ENCODE measurements around the gene MLF2.
"Not testable (repeated sequence)": the region's sequence is repeated elsewhere in the genome, so short reads cannot be mapped to it uniquely, and the experiment has no call there.

MLF2 gene

GRCh38 chr12:6764011-6764828, 11.3 kb upstream of the MLF2 start:
- peak; percentile 93 to 95 for DNase-seq

DNA sequence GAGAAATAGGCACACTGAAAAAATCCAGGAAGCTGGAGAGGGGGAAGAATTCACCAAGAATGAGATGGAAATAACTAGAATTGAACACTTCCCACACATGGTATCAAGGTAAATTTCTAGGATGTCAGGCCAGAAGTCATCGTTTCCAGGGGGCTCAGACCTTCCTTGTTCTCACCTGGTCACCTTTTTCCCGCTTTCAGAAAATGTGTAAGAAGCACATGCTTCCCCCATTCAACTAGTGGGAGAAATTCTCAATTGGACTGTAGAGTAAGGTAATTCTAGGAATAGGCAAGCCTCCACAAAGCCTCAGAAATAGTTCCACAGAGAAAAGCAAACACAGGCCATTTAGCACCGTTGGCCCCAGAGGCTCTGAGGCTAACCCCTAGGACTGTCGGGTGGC, 10.4 kb upstream of the MLF2 start:
- no peak for DNase-seq

DNA sequence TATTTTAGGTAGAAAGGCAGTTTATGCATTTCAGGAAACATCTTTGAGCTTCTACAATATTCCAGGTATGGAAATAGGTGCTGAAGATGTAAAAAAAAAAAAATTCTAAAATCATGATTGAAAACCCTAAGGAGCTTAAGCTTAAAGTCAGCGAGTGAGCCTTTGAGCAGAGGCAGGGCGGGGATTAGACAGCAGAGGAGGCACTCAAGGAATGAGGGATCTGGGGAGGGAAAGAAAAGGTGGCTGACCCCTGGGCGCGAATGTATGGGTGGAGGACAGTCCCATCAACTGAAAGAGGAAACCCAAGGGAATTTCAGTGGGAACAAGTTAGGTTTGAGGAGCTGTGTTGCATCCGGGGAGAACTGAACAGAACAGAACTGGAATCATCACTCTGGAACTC, 6.8 kb upstream of the MLF2 start:
- DNase-seq = no peak

- no peak for DNase-seq
Observed at GRCh38 chr12:6758506-6759095, 5.7 kb upstream of the MLF2 start.

DNA sequence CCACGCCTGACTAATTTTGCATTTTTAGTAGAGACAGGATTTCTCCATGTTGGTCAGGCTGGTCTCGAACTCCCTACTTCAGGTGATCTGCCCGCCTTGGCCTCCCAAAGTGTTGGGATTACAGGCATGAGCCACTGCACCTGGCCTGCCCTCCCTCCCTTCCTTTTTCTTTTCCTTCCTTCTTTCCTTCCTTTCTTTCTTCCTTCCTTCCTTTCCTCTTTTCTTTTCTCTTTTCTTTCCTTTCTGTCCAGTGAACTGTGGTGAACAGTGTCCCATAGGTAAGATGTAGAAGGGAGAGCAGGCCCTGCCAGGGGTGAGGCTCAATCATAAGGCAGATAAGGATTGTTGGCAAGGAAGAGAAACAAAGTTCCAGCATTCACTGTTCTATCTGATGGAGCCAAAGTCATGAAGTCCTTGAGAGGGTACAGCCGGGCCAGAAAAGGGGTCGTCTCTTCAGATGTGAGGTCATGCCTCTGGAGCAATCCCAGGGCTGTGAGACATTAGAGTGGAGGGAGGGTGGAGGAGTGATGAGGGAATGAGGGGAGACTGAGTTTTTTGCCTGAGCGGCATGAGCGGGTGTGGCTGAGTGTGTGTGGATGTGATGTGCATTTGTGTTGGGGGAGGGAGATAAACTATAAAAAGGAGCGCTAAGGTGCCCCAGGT, 4.2 kb upstream of the MLF2 start:
- DNase-seq = no peak

DNA sequence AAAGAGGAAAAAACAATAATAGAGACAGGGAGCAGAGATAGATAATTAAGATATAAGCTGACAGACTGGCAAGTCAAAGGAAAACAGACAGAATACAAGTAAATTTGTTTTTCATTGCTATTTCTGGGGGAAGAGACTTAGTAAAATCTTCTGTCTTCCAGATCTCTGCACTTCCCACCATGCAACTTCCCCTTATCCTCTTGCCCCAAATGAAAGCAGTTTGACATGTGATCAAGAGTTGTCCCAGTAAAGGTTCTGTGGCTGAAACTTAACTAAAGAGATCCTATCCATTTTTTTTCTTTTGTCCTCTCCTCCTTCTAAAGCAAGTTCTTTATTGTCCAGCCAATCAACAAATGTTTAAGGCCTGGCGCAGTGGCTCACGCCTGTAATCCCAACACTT, 1.5 kb upstream of the MLF2 start:
- no peak for DNase-seq

DNA sequence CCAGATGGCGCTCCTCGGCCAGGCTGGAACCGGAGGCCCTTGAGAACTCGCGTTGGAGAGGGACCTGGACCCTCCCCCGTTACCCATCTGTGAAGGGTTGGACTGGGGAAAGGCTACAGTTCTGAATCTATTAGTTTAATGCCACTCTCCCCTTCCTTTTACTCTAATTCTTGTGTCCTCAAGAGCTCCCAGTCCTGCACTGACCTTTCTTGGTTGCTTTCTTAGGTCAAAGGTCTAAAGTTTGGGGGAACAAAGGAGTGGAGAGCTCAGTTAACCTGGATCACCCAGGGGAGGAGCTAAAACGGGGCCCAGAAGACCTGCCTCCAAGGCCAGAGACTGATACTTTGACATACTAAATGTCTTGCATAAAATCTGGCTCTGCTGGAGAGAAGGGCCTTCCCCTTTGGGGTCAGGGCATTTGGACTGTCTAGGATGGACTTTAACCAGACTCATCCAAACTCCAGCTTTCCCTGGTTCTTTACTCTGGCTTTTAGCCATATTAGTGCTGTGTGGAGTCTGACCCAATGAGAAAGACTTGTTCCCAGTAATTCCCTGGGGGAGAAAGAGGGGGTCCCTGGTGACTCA, 923 bp upstream of the MLF2 start:
- DNase-seq = no peak

DNA sequence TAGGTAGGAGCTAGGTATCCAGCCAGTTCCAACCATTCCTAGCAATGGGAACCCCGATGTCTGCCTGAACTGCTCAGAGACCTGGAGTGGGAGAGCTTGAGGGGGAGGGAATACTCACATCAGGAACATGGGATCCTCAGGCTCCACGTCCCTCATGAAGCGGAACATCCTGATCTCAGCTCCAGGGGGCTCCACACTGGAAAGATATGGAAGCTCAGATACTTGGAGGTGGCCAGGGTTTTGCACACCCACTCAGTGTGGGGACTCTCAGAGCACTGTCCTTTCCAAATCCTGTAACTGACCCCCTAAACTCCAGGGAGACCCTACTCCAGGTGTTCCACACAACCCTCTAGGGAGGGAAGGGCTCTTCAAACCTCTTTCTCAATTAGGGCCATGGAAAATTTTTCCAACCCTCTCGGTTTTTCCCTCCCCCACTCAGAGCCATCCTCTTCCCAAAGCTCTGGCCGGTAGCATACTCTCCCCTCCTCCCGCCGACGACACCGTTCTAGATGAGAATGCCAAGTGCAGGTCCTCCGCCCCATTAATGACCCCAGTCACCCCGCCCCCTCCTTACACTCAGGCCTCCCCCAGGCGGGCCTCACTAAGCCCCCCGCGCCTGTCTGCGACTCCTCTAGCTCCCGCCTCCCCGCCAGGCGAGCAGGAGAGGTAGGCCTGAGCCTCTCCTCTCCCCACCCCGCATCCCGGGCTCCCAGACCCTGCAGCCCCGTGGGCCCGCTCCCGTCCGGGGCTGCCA, 597 bp downstream of the MLF2 start:
- DNase-seq = no peak

DNA sequence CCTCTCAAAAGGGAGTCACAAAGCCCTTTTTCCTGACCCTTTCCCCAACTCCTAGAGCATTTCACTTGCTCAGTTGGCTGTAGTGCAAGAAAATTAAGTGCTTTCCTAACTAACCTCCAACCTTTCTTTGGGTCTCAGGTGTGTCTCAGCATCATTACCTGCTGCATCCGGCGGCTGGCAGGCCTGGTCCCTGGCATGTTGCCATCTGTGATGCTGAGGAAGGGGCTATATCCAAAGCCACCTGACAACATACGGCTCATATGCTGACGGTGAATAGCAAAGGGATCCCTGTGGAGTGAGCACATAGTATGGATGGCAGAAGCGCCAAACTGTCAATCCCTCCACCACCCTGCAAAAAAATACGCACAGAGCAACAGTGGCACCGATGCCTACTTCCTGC, 1.2 kb downstream of the MLF2 start:
- no peak for DNase-seq

- DNase-seq = no peak
Observed at GRCh38 chr12:6750506-6750905, 2.4 kb downstream of the MLF2 start.

DNA sequence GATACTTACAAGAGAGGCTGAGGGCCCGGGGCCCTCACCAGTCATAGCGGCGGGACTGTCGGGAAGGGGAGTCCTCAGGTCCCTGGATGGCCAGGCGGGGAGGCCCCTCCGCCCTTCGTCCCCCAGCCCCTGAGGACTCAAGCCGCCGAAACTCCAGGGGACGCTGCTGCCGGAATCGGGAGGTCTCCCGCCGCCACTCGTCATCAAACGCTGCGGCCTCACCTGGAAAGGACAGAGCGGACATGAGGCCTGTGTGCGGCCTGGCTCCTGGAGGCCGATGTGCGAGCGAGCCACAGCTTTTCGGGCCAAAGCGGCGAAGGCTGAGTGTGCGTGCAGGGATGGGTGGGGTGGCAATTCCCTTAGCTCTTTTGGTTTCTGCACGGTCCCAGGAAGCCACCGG, 4.2 kb downstream of the MLF2 start:
- DNase-seq = no peak

DNA sequence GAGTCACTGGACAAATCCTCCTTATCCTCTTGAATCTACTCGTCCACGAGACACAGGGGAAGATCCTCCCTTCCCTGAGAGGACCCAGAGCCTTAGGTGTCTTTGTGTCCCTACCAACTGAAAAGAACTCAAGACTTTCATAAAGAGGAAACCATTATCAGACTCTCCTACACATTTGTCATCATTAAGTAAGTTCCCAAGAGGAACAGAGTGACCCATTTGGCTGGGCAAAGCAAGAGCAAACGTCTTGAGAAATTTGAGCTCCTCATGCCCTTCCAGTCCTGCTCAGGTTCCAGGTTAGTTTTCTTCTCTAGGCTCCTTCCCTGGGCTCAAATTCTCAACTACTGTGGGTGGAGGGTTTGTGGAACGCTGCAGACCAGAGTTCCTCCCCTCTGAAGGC, 5.7 kb downstream of the MLF2 start:
- no peak for DNase-seq

- DNase-seq = no peak
Observed at GRCh38 chr12:6745741-6746525, 7.0 kb downstream of the MLF2 start.

DNA sequence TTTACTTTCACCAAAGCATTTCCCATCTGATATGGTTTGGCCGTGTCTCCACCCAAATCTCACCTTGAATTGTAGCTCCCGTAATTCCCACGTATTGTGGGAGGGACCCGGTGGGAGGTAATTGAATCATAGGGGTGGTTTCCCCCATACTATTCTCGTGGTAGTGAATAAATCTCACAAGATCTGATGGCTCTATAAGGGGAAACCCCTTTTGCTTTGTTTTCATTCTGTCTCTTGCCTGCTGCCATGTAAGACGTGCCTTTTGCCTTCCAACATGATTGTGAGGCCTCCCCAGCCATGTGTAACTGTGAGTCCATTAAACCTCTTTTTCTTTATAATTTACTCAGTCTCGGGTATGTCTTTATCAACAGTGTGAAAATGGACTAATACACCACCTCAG, 9.6 kb downstream of the MLF2 start:
- DNase-seq = not testable (repeated sequence)

- DNase-seq = no peak
Observed at GRCh38 chr12:6742834-6743233, 10.1 kb downstream of the MLF2 start.

DNA sequence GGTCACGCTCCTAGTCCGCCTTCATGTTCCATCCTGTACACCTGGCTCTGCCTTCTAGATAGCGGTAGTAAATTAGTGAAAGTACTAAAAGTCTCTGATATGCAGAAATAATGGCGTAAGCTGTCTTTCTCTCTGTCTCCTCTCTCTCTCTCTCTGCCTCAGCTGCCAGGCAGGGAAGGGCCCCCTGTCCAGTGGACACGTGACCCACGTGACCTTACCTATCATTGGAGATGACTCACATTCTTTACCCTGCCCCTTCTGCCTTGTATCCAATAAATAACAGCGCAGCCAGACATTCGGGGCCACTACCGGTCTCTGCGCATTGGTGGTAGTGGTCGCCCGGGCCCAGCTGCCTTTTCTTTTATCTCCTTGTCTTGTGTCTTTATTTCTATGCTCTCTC, 10.9 kb downstream of the MLF2 start:
- DNase-seq = not testable (repeated sequence)

GRCh38 chr12:6736754-6737153, 16.2 kb downstream of the MLF2 start:
- DNase-seq = no peak

DNA sequence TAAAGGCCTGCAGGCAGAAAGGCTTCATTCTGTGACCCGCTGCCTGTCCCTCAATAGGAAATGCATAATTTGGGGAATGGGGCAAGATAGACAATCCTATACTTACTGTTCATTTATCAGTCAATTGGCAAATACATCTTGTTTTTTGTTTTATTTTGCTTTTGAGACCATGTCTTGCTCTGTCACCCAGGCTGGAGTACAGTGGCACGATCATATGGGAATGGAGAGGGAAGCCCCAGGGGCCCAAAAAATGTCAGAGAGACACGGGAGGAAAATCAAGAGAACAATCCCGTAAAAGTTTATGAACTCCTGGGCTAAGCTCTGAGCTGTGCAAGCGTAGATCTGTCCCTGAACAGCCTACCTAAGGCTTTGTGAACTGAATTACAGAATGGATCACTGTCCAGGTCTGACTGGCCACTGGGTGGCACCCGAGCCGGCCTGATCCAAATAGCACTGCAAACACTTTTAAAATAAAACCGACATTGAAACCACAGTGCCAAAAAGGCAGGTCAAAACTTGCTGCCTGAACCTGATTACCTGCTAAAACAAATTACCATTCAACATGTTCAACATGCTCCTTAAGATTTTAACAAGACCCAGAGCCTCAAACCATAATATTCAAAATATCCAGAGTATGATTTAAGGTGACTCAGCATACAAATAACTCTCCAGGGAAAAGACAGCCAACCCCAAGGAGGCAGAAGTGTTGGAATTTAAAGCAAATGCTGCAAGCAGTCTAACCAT, 17.3 kb downstream of the MLF2 start:
- peak in 1 of 2 experiments; percentile 36 for DNase-seq

DNA sequence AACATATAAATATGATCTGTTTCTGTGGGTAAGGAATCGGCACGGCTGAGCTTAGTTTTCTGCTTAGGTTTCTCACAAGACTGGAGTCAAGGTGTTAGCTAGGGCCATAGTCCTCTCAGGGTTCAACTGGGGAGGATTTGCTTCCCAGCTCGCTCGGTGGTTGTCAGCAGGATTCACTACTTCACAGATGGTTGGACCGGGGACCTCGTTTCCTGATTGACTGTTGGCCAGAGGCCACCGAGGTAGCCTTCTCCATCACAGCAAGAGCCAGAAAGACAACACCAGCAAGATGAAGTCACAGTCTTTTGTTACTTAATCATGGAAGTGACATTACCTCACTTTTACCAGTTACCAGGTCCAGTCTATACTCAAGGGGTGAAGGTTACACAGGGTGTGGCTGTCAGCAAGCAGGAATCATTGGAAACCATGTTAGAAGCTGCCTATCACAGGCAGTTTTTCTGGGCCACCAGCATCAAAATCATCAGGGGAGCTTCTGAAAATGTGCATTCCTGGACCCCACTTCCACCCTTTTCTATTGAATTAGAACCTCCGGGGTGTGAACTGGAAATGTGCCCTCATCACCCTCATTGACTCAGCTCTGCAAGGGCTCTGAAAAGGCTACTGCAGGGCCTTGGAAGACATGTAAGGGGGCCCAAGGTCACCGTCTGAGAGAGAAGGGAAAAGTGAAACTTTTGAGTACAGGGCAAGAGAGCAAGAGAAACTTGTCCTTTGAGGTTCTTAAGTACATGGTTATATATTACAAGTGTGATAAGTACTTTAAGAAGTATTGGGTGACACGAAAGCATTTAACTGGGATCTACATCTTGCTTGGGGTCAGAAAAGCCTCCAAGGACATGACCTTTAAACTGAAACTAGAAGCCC, 18.2 kb downstream of the MLF2 start:
- DNase-seq = no peak

DNA sequence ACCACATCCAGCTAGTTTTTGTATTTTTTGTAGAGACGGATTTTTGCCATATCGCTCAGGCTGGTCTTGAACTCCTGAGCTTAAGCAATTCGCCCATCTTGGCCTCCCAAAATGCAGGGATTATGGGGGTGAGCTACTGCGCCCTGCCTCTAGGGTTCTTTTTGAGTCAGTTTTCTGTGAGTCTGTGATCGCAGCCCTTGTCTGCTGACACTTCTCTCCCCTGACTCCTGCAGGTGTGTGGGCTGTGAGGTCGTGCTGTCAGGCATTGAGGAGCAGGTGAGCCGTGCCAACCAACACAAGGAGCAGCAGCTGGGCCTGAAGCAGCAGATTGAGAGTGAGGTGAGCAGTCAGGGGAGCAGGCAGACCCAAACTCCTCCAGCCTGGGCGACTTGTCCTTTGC, 22.8 kb downstream of the MLF2 start:
- no peak for DNase-seq

All from SHP77 (cell line).